Progenitor cell of endocrine pancreas (in vitro differentiated cells): ENCODE results near the gene ZBTB16. TPM values are rescaled to one million over a fixed set of nuclear protein-coding genes. Genes with fewer than 3 reads are reported as not detected.
A peak's percentile ranks its signal among the peaks of the same experiment; 100 is the strongest.

Experiments used
- DNase-seq: peaks from one replicate; pipeline ENCODE4 v3.0.0; 2021; ENCODE audit warnings: low spot score; ENCODE audit not compliant: unreplicated experiment
- H3K27ac Mint-ChIP-seq: 2 replicates; pipeline ENCODE4 v1.8.0; 2021; ENCODE audit warnings: mild to moderate bottlenecking, moderate library complexity, mixed read lengths
- H3K27me3 Mint-ChIP-seq: 2 replicates; pipeline ENCODE4 v1.8.0; 2021; ENCODE audit warnings: mixed read lengths
- H3K36me3 Mint-ChIP-seq: 2 replicates; pipeline ENCODE4 v1.8.0; 2022; ENCODE audit warnings: mixed read lengths; ENCODE audit not compliant: insufficient read depth
- H3K4me1 Mint-ChIP-seq: 2 replicates; pipeline ENCODE4 v1.8.0; 2021; ENCODE audit warnings: low read depth, mixed read lengths
- H3K4me3 Mint-ChIP-seq: 2 replicates; pipeline ENCODE4 v1.8.0; 2021; ENCODE audit warnings: low read depth, mild to moderate bottlenecking, moderate library complexity, mixed read lengths
- H3K9me3 Mint-ChIP-seq: 2 replicates; pipeline ENCODE4 v1.8.0; 2021; ENCODE audit warnings: low read depth, mixed read lengths
- CTCF ChIP-seq: fragments of 200-600 bp; sonication (generic); IDR thresholded peaks from one replicate; pipeline ENCODE4 v1.5.0; 2021; ENCODE audit warnings: antibody characterized with exemption, mild to moderate bottlenecking; ENCODE audit not compliant: unreplicated experiment
- total RNA-seq: library from RNA; stranded (reverse); gene quantifications from 2 replicates; pipeline ENCODE4 v1.2.1, GENCODE V29; 2021

Gene ZBTB16
- total RNA-seq, 1 donor from 2014 or later, result 29.6 TPM

- TF ChIP-seq CTCF, result no peak
- Mint-ChIP-seq H3K4me3 (no peak overlapping the region), H3K27ac (no peak overlapping the region), H3K27me3 (no peaks in the 10 kb centered on the region), H3K36me3 (peaks cover 16% of the 10 kb centered on the region), H3K4me1 (peaks cover 12% of the 10 kb centered on the region), H3K9me3 (no peaks in the 10 kb centered on the region)
- no peak for DNase-seq
Measured at GRCh38 chr11:114068327-114068726, 8.8 kb downstream of the ZBTB16 start.

DNA sequence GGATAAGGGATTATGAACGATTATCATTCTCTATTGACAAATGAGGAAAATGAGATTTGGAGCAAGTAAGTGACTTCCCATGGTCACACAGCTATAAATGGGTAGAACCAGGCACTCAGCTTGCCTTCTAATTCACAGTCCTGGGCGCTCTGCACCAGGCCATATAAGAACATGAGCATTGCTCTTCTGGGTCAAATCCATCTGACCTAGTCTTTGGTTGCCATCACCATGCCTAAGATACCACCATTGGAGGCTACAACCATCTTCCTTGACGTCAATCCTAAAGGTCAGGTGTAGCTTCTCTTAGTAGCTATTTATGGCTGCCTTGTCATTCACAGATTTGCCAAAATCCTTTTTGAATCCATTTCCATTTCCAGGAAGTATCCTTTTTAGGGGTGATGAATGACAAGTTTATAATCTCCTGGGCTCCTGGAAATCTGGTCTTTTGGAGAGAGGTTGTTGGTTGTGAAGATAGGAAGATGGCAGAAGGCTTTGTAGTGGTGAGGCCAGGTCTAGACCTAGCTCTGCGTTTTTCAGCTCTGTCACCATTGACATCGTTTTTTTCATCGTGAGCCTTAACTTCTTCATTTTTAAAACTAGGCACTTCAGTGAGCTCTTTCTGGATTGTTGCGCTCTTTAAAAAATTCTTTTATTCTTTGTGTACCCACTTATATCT is 11.1 kb downstream of the ZBTB16 start:
- Mint-ChIP-seq H3K4me3 (no peak overlapping the region), H3K4me1 (peaks cover 24% of the 10 kb centered on the region)
- DNase-seq, result no peak

GRCh38 chr11:114073007-114073827 is 13.7 kb downstream of the ZBTB16 start:
- Mint-ChIP-seq H3K9me3 (no peaks in the 10 kb centered on the region), H3K27ac (peak overlapping the region; percentile 72), H3K4me3 (no peak overlapping the region), H3K27me3 (no peaks in the 10 kb centered on the region), H3K4me1 (peaks cover 47% of the 10 kb centered on the region), H3K36me3 (peaks cover 10% of the 10 kb centered on the region)
- no peak for TF ChIP-seq CTCF
- no peak for DNase-seq

More for the DNA sequence above, 11.1 kb downstream of the ZBTB16 start:
- no peak for TF ChIP-seq CTCF
- H3K27me3 Mint-ChIP-seq, result no peaks in the 10 kb centered on the region
- H3K9me3 Mint-ChIP-seq, result no peaks in the 10 kb centered on the region
- no peak overlapping the region for H3K27ac Mint-ChIP-seq
- peaks cover 12% of the 10 kb centered on the region for H3K36me3 Mint-ChIP-seq

DNA sequence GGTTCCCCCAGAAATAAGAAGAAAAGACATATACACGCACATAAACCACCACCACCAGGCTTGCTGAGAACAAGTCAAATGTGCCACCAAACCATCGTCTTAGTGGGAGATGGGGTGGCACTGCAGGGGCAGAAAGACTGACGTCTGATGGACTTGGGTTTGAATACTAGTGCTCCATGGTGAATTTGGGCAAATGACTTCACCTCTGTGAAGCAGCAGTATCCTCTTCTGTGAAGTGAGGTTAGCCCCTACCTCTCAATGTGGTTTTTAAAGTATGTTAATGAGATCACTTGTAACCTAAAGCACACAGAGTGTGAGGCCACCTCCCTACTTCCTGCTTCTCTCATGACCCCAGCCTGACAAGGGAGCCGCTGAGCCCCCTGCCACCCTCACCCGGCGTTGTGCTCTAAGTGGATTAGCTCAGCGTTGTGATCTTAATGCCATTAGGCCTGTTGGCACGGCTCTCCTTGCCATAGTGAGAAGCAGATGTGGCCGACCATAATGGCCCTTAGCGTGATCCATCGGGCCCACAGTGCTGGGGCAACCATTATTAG is 14.4 kb downstream of the ZBTB16 start:
- no peak for TF ChIP-seq CTCF
- Mint-ChIP-seq H3K4me1 (peaks cover 54% of the 10 kb centered on the region), H3K36me3 (peaks cover 8% of the 10 kb centered on the region), H3K27me3 (no peaks in the 10 kb centered on the region), H3K27ac (peak overlapping the region; percentile 33), H3K4me3 (no peak overlapping the region), H3K9me3 (no peaks in the 10 kb centered on the region)
- DNase-seq, result no peak

GRCh38 chr11:114074546-114075343 is 15.2 kb downstream of the ZBTB16 start:
- Mint-ChIP-seq H3K9me3 (no peaks in the 10 kb centered on the region), H3K27me3 (no peaks in the 10 kb centered on the region), H3K36me3 (peaks cover 8% of the 10 kb centered on the region), H3K4me3 (no peak overlapping the region), H3K27ac (no peak overlapping the region), H3K4me1 (peaks cover 62% of the 10 kb centered on the region)
- no peak for TF ChIP-seq CTCF
- no peak for DNase-seq
